Neural progenitor cell (in vitro differentiated cells): ENCODE results near the gene ATAT1. TPM values are rescaled to one million over a fixed set of nuclear protein-coding genes. Genes with fewer than 3 reads are reported as not detected.

Experiments
- DNase-seq: peaks from one replicate; pipeline ENCODE4 v3.0.0-alpha.2; 2016; ENCODE audit warnings: low spot score
- H2AFZ ChIP-seq: fragments of 200-600 bp; sonication (generic); replicated peaks from 2 replicates; pipeline ENCODE4 v1.6.1; 2016; ENCODE audit warnings: antibody characterized with exemption
- H3F3A ChIP-seq: fragments of 200-600 bp; sonication (generic); 2 replicates; pipeline ENCODE4 v1.6.1; 2016; ENCODE audit warnings: antibody characterized with exemption, low read depth
- H3K27ac ChIP-seq: fragments of 200-600 bp; sonication (generic); 2 replicates; pipeline ENCODE4 v1.5.1; 2016; ENCODE audit warnings: mild to moderate bottlenecking
- H3K27me3 ChIP-seq: fragments of 200-600 bp; sonication (generic); 2 replicates; pipeline ENCODE4 v1.6.1; 2016; ENCODE audit warnings: mild to moderate bottlenecking, moderate library complexity
- H3K36me3 ChIP-seq: fragments of 200-600 bp; sonication (generic); 2 replicates; pipeline ENCODE4 v1.5.1; 2016
- H3K4me1 ChIP-seq: fragments of 200-600 bp; sonication (generic); 2 replicates; pipeline ENCODE4 v1.6.1; 2016; ENCODE audit warnings: mixed run types
- H3K4me2 ChIP-seq: fragments of 200-600 bp; sonication (generic); 2 replicates; pipeline ENCODE4 v1.6.1; 2016
- H3K4me3 ChIP-seq: fragments of 200-600 bp; sonication (generic); 2 replicates; pipeline ENCODE4 v1.5.1; 2016
- H3K79me2 ChIP-seq: fragments of 200-600 bp; sonication (generic); 2 replicates; pipeline ENCODE4 v1.6.1; 2016; ENCODE audit warnings: low read depth
- H3K9ac ChIP-seq: fragments of 200-600 bp; sonication (generic); 2 replicates; pipeline ENCODE4 v1.6.1; 2016
- H3K9me3 ChIP-seq: fragments of 200-600 bp; sonication (generic); 2 replicates; pipeline ENCODE4 v1.5.1; 2016; ENCODE audit warnings: low read depth
- H4K20me1 ChIP-seq: fragments of 200-600 bp; sonication (generic); 2 replicates; pipeline ENCODE4 v1.6.1; 2016; ENCODE audit warnings: low read depth
- H3K27ac Mint-ChIP-seq: 3 replicates; pipeline ENCODE4 v1.8.0; 2021; ENCODE audit warnings: mixed read lengths
- H3K27me3 Mint-ChIP-seq: 2 replicates; pipeline ENCODE4 v1.8.0; 2022; ENCODE audit warnings: low read depth, mild to moderate bottlenecking, inconsistent platforms, moderate library complexity, mixed read lengths; ENCODE audit not compliant: insufficient read depth
- H3K36me3 Mint-ChIP-seq: 3 replicates; pipeline ENCODE4 v1.8.0; 2021; ENCODE audit warnings: mixed read lengths
- H3K4me1 Mint-ChIP-seq: 3 replicates; pipeline ENCODE4 v1.8.0; 2021; ENCODE audit warnings: mixed read lengths
- H3K4me3 Mint-ChIP-seq: 3 replicates; pipeline ENCODE4 v1.8.0; 2021; ENCODE audit warnings: mild to moderate bottlenecking, moderate library complexity, mixed read lengths
- H3K9me3 Mint-ChIP-seq: 3 replicates; pipeline ENCODE4 v1.8.0; 2020; ENCODE audit warnings: mixed read lengths
- CTCF ChIP-seq: fragments of 200-600 bp; sonication (generic); IDR thresholded peaks from 2 replicates; pipeline ENCODE4 v1.5.1; 2017; ENCODE audit warnings: antibody characterized with exemption, mild to moderate bottlenecking
- EZH2 ChIP-seq: fragments of 200-600 bp; sonication (generic); IDR thresholded peaks from 2 replicates; pipeline ENCODE4 v1.6.1; 2017; ENCODE audit warnings: antibody characterized with exemption, mild to moderate bottlenecking, moderate library complexity
- EZH2phosphoT487 ChIP-seq: fragments of 200-600 bp; sonication (generic); IDR thresholded peaks from 2 replicates; pipeline ENCODE4 v1.6.1; 2017; ENCODE audit warnings: antibody characterized with exemption
- total RNA-seq: library from RNA; depleted of rRNA; stranded (reverse); fragments of >200 nt; gene quantifications from 2 replicates; pipeline ENCODE4 v1.2.3, GENCODE V29; 2015; ENCODE audit warnings: low replicate concordance

ATAT1 gene
- total RNA-seq, 1 donor from 2014 or later, result 17.9 TPM

GRCh38 chr6:30617565-30618269 lies 9.0 kb upstream of the ATAT1 start, which contains the start of gene MRPS18B:
MRPS18B (plus strand) TSS chr6:30617840; CDS start chr6:30617866, 26 bp downstream.
- H3K79me2 ChIP-seq, result peaks cover 63% of the 10 kb centered on the region
- peak; percentile 97 for DNase-seq
- peaks cover 27% of the 10 kb centered on the region for H4K20me1 ChIP-seq
- peaks cover 7% of the 10 kb centered on the region for H3K9me3 Mint-ChIP-seq
- H3K4me3 Mint-ChIP-seq, result peak within 1 kb of the TSS; percentile 96
- H3K36me3 ChIP-seq, result peaks cover 10% of the 10 kb centered on the region
- H3K9me3 ChIP-seq, result no peaks in the 10 kb centered on the region
- H3K27ac ChIP-seq, result peak within 1 kb of the TSS; percentile 100
- peaks cover 25% of the 10 kb centered on the region for H3K27me3 Mint-ChIP-seq
- TF ChIP-seq EZH2 (no peak), CTCF (no peak), EZH2phosphoT487 (no peak)
- peaks cover 19% of the 10 kb centered on the region for H3K4me1 ChIP-seq
- no peaks in the 10 kb centered on the region for H3K27me3 ChIP-seq
- H3K27ac Mint-ChIP-seq, result peak within 1 kb of the TSS; percentile 98
- peak within 1 kb of the TSS; percentile 85 for H3K4me3 ChIP-seq
- H3K4me2 ChIP-seq, result peak within 1 kb of the TSS; percentile 98
- H3K36me3 Mint-ChIP-seq, result peaks cover 29% of the 10 kb centered on the region
- H3K9ac ChIP-seq, result peak within 1 kb of the TSS; percentile 99
- peak within 1 kb of the TSS; percentile 92 for H2AFZ ChIP-seq
- peaks cover 37% of the 10 kb centered on the region for H3K4me1 Mint-ChIP-seq
- peaks cover 41% of the 10 kb centered on the region for H3F3A ChIP-seq

- Histone ChIP-seq H3K27ac (no peak overlapping the region), H2AFZ (no peak overlapping the region), H3K4me2 (peak overlapping the region; percentile 98), H3K36me3 (peaks cover 10% of the 10 kb centered on the region), H3F3A (peaks cover 35% of the 10 kb centered on the region), H3K4me1 (peaks cover 13% of the 10 kb centered on the region), H4K20me1 (peaks cover 21% of the 10 kb centered on the region), H3K9me3 (no peaks in the 10 kb centered on the region), H3K9ac (peak overlapping the region; percentile 78), H3K27me3 (no peaks in the 10 kb centered on the region), H3K4me3 (peak overlapping the region; percentile 85), H3K79me2 (peaks cover 57% of the 10 kb centered on the region)
- Mint-ChIP-seq H3K36me3 (peaks cover 29% of the 10 kb centered on the region), H3K27ac (peak overlapping the region; percentile 91), H3K9me3 (peaks cover 7% of the 10 kb centered on the region), H3K27me3 (peaks cover 24% of the 10 kb centered on the region), H3K4me3 (peak overlapping the region; percentile 96), H3K4me1 (peaks cover 31% of the 10 kb centered on the region)
- no peak for TF ChIP-seq EZH2
- TF ChIP-seq CTCF, result no peak
- TF ChIP-seq EZH2phosphoT487, result no peak
- no peak for DNase-seq
Observed at GRCh38 chr6:30618270-30618797, 8.3 kb upstream of the ATAT1 start.

GRCh38 chr6:30619561-30619960 lies 7.1 kb upstream of the ATAT1 start:
- H3K27me3 Mint-ChIP-seq, result peaks cover 24% of the 10 kb centered on the region
- Histone ChIP-seq H2AFZ (no peak overlapping the region), H3K27me3 (no peaks in the 10 kb centered on the region), H3K9me3 (no peaks in the 10 kb centered on the region), H3K36me3 (peaks cover 5% of the 10 kb centered on the region), H3K4me3 (no peak overlapping the region), H4K20me1 (peaks cover 9% of the 10 kb centered on the region), H3K9ac (no peak overlapping the region), H3F3A (peaks cover 23% of the 10 kb centered on the region), H3K4me2 (no peak overlapping the region), H3K79me2 (peaks cover 45% of the 10 kb centered on the region), H3K27ac (no peak overlapping the region), H3K4me1 (peaks cover under 1% of the 10 kb centered on the region)
- TF ChIP-seq EZH2 (no peak), CTCF (no peak), EZH2phosphoT487 (no peak)
- peaks cover 7% of the 10 kb centered on the region for H3K9me3 Mint-ChIP-seq
- DNase-seq, result no peak
- peak overlapping the region; percentile 96 for H3K4me3 Mint-ChIP-seq
- H3K36me3 Mint-ChIP-seq, result peaks cover 27% of the 10 kb centered on the region
- peaks cover 21% of the 10 kb centered on the region for H3K4me1 Mint-ChIP-seq
- no peak overlapping the region for H3K27ac Mint-ChIP-seq
